ENCODE results near the gene SRRD. TPM values are rescaled to one million over a fixed set of nuclear protein-coding genes. Genes with fewer than 3 reads are reported as not detected.

SRRD gene
- total and polyA plus RNA-seq, 4 experiments from 2014 or later: 17.6 to 28.9 (median 20.1) TPM

Other genes starting within 250 kb of the SRRD start
- gene ASPHD2, start 54.6 kb upstream of the SRRD start, total RNA-seq: 1 to 10 TPM; 4.0 to 4.1 TPM
- gene ASPHD2, start 54.6 kb upstream of the SRRD start, polyA plus RNA-seq: 1 to 10 TPM; 2.8 to 4.1 TPM
- 10 to 100 TPM; 54.0 to 59.7 TPM for gene HPS4, start 94 bp upstream of the SRRD start, total RNA-seq
- gene HPS4, start 94 bp upstream of the SRRD start, polyA plus RNA-seq: 10 to 100 TPM in 1 of 2 donors, 1 to 10 TPM in 1; 7.9 to 19.7 TPM
- gene TFIP11, start 28.6 kb downstream of the SRRD start, total RNA-seq: 10 to 100 TPM; 72.7 to 74.5 TPM
- 10 to 100 TPM; 22.2 to 45.4 TPM for gene TFIP11, start 28.6 kb downstream of the SRRD start, polyA plus RNA-seq
- 10 to 100 TPM; 23.9 to 27.9 TPM for gene TPST2, start 106.3 kb downstream of the SRRD start, total RNA-seq
- gene TPST2, start 106.3 kb downstream of the SRRD start, polyA plus RNA-seq: 10 to 100 TPM; 46.6 to 47.8 TPM
- not detected for gene CRYBB1, start 134.2 kb downstream of the SRRD start, total RNA-seq
- gene CRYBB1, start 134.2 kb downstream of the SRRD start, polyA plus RNA-seq: not detected
- not detected for gene CRYBA4, start 138.1 kb downstream of the SRRD start, total RNA-seq
- gene CRYBA4, start 138.1 kb downstream of the SRRD start, polyA plus RNA-seq: not detected
- 100 to 1,000 TPM; 260 to 270 TPM for gene MIAT, start 173.7 kb downstream of the SRRD start, total RNA-seq
- 1 to 10 TPM in 1 of 2 donors, under 1 TPM in 1; 0.54 to 4.7 TPM for gene MIAT, start 173.7 kb downstream of the SRRD start, polyA plus RNA-seq